GM21360 (cell line): ENCODE data around the gene ZCRB1.
"Not testable (repeated sequence)": the region's sequence is repeated elsewhere in the genome, so short reads cannot be mapped to it uniquely, and the experiment has no call there.

Experiments used
- ATAC-seq: cut with Tn5 transposase; IDR thresholded peaks from one replicate; pipeline ENCODE4 v1.9.1; 2021; ENCODE audit warnings: mild to moderate bottlenecking, moderate library complexity; ENCODE audit not compliant: unreplicated experiment

ZCRB1 gene

DNA sequence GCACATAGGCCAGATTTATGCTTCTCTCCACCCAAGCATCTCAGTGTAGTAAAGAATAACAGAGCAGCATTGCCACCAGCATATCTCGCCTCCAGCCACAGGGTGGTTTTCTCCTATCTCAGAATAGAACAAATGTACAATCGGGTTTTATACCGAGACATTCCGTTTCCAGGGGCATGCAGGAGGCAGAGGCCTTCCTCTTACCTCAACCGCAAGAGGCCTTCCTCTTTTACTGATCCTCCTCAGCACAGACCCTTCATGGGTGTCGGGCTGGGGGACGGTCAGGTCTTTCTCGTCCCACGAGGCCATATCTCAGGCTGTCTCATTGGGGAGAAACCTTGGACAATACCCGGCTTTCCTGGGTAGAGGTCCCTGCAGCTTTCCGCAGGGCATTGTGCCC, 4.2 kb upstream of the ZCRB1 start:
- ATAC-seq: not testable (repeated sequence)

DNA sequence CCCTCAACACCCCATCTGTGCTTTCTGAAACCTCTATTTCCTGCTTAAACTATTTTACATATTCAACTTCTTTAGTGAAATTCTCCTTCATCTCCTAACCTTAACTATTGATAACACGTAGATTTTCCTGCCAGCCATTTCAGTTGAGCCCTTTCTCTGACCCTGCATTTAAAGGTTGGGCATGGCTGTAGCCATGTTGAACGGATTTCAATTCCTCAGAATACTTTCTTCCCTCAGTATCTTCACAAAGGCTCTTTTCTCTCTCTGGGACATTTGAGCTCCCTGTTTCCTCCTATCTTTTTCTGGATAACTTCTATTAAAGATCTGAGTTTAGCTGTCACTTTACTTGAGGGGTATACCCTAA, 1.3 kb upstream of the ZCRB1 start:
- ATAC-seq: no peak

DNA sequence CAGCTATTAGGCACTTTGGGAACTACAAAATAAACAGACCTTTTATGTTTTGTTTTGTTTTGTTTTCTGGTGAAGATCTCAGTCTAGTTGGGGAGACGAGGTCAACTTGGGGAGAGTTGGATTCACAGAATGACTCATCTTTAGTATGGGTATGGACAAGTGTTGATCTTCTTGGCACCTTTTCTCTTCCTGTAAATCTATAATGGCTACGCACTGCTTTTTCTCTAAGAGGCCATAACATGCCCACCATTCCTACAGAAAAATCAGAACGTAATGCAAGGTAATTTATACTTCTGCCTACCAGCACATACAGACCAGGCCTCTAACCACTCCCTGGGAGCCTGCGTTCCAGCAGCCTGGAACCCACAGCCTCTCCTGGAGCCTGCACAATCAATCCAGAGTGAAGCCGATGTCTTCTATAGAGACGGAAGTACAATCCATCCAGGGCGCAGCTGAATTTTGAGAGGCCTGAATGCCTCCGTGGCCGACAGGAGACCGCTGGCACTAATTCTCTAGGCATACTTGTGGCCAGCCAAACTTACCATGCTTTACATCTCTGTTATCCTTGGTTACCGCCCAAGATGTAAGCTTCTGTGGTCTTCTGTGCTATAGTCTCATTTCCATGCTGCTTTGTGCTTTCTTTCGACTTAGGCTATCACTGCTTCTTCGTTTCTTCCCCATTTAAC, 790 bp upstream of the ZCRB1 start:
- ATAC-seq: no peak

DNA sequence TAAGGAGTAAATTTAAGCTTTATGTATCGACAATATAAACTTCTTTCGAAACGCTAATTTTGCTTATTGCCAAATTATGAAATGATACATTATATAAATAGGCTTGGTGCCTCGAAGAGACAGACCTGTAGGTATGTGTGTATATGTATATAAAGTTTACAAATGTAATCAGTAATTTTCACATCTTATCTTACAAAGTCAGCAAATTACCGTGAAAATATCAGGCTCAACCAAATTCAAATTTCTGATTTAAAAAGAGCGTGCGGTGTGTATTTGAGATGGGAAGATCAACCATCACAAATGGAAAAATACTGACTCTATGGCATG, 605 bp downstream of the ZCRB1 start:
- ATAC-seq: no peak

DNA sequence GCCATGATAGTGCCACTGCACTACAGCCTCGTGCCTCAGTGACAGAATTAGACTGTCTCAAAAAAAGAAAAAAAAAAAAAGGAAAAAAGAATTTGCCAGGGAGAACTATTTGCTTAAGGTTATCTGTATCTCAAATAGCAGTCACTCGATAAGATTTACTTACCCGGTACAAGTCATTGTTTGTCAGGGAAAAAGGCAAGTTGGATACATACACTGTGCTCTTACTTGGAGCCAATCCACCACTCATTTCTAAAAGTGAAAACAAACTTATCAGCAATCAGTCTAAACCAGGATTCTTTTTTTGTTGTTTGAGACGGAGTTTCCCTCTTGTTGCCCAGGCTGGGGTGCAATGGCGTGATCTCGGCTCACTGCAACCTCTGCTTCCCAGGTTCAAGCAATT, 2.0 kb downstream of the ZCRB1 start:
- ATAC-seq: no peak

DNA sequence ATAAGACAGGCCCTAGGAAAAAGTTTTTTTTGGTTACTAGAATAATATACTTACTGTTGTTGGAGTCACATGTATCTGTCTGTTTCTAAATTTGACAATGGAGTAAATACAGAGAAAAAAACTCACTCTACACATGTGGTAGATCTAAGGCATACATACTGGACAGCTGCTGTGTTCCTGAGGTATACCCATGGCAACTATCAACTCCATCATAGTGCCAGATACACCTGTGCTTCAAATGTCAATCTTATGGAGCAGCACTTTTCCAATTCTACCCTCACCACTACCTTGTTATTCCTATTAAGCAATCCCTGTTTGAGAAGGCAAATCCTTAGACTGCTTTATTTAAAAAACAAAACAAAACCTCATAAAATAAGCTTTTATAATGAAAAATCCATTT, 3.3 kb downstream of the ZCRB1 start:
- no peak for ATAC-seq

DNA sequence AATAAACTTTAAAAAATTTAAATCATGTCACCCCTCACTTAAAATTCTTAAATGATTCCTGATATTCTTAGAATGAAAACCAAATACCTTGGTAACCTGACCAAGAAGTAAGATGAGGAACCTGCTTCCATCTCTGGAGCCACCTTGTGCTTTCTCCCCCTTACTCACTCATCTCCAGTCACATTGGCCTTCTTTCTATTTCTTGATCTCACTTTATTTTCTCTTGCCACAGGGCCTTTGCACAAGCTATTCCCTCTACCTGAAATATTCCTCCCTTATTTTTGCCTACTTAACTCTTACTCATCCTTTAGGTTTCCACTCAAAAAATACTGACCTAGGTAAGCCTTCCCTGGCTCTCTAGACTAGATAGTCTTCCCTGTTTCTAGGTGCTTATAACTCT, 5.1 kb downstream of the ZCRB1 start:
- no peak for ATAC-seq

DNA sequence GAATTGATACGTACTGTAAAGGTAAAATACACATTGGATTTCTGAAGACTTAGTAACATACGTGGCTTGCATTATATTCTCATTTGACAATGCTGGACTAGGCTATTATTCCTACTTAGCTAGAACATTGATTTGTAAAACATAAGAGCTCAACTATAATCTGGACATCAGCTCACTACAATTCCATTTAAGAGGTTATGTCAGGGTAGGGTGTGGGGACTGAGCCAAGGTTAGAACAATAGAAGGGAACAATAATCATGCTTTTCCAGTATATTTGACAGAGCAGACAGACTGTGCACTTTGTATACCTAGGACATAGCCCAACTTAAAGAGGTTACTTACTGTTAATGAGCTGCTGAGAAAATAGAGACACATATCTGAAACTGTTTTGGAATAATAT, 10.8 kb downstream of the ZCRB1 start:
- no peak for ATAC-seq

DNA sequence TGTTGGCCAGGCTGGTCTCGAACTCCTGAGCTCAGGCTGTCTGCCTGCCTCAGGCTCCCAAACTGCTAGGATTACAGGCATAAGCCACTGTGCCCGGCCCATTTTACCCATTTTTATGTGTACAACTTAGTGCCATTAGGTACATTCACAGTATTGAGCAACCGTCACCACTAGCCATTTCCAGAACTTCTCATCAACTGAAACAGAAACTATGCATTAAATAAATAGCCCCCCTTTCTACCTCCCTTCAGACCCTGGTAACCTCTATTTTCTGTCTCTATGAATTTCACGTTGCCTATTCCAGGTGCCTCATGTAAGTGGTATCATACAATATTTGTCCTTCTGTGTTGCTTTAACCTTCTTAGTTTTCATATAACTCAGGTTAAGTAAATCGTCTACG, 15.9 kb downstream of the ZCRB1 start:
- no peak for ATAC-seq

DNA sequence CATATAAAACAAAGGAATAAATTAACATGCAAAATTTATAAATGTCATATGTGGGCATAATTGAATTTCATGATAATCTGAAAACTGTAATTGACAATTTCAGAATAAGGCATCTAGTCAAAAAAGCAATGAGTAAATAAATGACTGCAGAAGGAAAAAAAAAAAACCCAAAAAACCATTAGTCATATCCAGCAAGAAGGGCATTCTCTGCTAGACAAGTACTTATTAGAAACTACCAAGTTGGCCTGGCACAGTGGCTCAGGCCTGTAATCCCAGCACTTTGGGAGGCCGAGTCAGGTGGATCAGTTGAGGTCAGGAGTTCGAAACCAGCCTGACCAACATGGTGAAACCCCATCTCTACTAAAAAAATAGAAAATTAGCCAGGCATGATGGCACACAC, 17.5 kb downstream of the ZCRB1 start:
- ATAC-seq: no peak

DNA sequence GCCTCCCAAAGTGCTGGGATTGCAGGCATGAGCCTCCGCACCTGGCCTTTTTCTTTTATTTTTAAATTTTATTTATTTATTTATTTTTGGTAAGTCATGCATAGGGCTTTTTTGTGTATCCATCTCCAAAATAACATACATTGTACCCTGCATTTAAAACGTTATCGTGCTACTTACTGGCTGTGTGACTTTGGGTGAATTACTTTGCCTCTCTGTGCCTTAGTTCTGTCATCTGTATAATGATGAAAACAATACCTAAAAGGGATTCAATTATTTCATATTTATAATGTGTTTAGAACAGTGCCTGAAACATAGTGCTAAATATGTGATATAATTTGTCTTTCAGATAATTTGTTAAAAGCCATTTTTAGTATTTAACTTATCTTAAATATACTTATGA, 19.6 kb downstream of the ZCRB1 start:
- ATAC-seq: no peak

DNA sequence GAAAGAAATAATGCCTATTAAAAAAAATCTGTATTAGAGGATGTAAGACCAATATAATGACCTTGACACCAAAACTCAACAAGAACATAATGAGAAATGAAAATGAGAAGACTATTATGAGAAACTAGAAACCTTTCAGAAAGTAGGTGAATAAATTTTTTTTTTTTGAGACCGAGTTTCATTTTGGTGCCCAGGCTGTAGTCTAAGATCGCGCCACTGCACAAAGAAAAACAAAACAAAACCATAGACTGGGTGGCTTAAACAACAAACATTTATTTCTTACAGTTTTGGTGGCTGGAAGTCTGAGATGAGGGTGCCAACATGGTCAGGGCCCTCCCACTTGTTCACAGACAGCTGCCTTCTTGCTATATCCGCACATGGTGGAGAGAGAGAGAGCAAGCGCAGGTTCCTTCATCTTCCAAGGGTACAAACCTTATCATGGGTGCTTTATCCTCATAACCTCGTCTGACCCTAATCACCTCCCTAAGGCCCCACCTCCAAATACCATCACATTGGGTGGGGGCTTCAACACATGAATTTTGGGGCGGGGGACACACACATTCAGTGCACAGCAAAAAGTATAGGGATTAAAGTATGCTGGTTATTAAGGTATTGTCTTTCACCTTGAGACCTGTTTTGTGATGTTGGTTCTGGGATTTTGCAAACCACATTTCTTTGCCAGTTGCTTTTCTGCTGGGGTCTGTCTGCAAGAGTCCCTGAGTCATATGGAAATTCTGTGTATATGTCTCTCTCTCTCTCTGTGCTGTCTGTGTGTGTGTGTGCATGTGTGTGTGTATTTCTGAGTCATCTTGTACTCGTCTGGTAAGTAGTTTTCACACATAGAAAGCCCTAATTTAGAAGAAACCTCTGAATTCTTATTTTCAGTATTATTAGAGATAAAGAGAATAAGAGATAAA, 26.2 kb downstream of the ZCRB1 start:
- ATAC-seq: peak; percentile 91

DNA sequence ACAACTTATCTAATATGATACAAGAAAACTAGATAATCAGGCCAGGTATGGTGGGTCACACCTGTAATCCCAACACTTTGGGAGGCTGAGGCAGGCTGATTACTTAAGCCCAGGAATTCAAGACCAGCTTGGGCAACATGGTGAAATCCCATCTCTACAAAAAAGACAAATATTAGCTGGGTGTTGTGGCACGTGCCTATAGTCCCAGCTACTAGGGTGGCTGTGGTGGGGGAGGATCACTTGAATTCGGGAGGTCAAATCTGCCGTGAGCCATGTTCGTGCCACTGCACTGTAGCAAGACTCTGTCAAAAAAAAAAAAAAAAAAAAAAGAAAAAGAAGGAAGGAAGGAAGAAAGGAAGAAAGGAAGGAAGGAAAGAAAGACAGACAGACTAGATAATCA, 27.0 kb downstream of the ZCRB1 start:
- ATAC-seq: no peak

DNA sequence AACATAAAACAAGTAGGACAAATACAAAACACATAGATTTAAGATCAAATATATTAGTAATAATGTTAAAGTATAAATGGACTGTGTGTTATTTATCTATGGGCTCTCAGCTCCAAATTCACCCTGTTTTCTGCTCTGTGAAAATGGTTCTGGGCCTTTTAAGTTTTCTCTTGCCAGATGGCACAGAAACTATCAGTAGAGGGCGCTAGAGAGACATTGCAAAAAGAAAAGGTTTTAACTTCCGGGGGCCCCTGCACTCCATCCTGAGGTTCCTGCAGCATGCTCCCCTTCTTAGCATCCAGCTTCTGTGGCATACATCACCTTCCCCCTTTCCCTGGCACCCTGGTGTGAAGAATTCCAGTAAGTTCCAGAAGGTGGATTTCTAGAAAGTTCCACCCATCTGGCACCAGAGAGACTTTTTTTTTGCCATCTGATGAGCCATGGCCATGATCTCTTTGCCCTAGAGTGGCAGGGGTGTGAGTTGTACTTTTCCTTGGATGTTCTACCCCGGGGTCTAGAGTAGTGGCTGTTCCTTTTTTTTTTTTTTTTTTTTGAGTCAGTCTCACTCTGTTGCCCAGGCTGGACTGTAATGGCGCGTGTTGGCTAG, 29.3 kb downstream of the ZCRB1 start:
- no peak for ATAC-seq

DNA sequence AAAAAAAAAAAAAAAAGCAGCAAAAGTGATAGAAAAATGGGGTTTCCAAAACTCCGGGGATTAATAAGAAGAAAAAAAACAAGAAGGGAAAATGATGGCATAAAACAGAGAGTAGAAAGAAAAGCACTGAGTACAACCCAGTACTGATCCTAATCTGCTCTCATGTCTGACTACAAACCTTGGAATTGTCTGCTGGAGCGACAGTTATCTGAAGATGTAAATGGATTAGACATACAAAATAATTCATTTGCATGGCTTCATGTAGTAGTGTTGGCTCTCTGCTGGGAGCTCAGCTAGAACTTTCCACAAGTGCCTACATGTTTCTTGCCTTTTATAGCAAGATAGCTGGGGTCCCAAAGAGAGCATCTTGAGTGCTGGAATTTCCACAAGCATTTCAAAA, 34.2 kb downstream of the ZCRB1 start:
- ATAC-seq: no peak

DNA sequence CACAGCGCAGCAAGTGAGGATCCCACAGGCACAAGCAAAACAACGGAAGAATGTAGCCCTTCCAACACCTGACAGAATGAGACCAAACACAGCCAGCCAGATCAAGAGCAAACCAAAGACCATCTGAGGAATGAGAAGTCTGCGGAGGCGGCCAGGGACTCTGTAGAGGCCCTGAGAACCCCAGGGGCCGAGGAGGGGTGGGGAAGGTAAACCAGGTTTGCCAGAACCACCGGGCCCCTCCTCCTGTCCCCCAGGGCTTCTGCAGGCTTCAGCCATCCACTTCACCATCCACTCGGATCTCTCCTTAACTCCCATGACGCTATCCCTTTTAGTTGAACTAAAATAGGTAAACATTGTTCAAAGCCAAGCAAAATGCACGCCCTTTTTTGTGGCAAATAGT, 37.4 kb downstream of the ZCRB1 start:
- no peak for ATAC-seq

DNA sequence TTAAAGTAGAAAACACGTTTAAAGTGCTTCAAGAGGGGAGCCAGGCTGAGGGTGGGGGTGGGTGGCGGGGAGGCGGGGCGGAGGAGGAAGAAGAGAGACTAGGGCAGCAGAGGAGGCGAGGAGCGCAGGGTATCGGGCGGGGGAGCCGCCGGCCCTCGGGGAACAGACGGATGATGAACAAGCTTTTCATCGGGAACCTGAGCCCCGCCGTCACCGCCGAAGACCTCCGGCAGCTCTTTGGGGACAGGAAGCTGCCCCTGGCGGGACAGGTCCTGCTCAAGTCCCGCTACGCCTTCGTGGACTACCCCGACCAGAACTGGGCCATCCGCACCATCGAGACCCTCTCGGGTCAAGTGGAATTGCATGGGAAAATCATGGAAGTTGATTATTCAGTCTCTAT, 39.2 kb downstream of the ZCRB1 start:
- no peak for ATAC-seq

DNA sequence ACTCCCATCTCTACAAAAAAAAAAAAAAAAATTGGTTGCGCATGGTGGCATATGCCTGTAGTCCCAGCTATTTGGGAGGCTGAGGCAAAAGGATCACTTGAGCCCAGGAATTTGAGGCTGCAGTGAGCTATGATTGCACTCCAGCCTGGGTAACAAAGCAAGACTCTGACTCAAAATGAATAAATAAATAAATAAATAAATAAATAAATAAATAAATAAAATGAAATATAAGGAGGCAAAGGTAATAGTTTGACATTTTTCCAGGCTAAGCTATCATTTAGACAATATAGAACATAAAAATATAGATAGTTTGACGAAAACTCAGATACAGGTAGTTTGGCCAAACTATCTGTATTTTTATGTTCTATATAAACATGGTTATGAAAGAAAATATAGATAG, 40.5 kb downstream of the ZCRB1 start:
- ATAC-seq: no peak

DNA sequence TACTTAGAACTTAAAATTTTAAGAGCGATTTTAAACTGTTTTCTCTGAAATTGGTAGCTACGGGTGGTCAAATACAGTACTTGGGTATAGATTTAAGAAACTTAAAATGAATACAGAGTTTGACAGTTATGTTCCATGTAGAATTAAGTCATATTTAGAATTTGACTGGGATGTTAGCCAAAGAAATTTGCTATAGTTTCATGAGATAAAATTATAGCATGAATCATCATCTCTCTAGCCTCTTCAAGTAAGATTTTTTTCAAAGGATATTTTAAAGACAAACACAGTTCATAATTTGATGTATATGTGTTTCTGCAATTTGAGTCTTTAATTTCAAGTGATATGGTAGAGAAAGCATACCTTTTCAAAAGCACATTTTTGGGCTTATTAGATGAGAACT, 41.0 kb downstream of the ZCRB1 start:
- no peak for ATAC-seq

DNA sequence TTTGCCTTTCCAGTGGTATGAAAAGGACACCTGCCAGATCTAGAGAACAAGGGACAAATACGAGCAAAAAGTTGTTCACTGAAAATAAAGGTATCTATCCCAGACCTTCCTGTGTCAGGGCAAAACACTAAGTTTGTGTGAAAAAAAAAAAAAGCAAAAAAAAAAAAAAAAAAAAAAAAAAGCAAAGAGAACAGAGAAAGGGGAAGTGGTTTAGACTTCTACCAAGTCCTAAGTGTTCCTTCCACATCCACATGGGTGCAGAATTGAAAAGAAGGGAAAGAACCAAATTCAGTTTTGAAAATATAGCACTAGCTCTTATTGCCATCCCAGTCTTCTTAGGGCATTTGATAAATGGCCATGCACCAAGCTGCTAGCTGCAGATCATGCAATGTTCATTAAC, 41.7 kb downstream of the ZCRB1 start:
- ATAC-seq: no peak

DNA sequence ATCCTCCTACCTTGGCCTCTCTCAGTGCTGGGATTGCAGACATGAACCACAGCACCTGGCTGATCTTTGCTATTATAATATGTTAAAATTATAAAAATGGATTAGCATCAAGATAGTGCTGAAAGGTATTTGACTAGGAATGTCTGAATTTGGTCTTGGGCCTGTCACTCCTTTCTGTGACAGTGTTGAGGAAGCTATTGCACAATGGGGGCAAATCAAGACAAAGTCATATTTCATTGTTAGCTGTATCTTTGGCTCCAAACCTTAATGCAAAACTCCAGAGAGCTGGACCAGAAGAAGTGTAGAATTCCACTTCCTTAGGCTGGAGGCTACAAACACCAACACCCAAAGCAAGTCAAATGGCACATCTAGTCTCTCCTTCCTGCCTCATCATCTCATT, 42.2 kb downstream of the ZCRB1 start:
- no peak for ATAC-seq

DNA sequence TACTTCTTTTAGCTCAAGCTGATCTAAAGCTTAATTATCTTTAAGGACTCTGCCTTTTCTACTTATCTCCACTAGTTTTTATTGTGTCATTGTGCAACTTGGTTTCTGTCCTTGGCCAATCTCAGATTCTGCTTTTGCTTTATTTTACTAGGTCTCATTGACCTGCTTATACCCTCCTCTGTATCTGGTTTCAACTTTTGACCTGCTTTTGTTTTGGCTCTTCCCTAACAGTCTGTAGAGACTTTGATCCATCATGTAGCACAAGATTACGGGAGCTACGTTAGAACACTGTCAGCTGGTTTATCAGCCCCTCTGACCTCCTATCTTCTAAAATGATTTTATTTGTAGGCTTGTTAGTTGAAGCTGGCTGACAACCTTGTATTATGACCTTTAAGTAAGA, 43.6 kb downstream of the ZCRB1 start:
- ATAC-seq: no peak
